OCI-LY1 (cell line): ENCODE data around the gene CRIM1.

Experiments used
- H2AFZ ChIP-seq: fragments of 200-600 bp; sonication (generic), shearing (Covaris generic); 2 replicates; pipeline ENCODE4 v1.6.0; 2014; ENCODE audit warnings: antibody characterized with exemption, mild to moderate bottlenecking, low read length
- H3F3A ChIP-seq: fragments of 200-600 bp; sonication (generic), shearing (Covaris generic); 2 replicates; pipeline ENCODE4 v1.6.0; 2014; ENCODE audit warnings: mild to moderate bottlenecking, antibody characterized with exemption, low read length, moderate library complexity; ENCODE audit not compliant: insufficient read depth
- H3K27ac ChIP-seq: fragments of 200-600 bp; sonication (generic); 2 replicates; pipeline ENCODE4 v1.5.1; 2014; ENCODE audit warnings: low read length, mixed run types, mild to moderate bottlenecking, low read depth; ENCODE audit not compliant: poor library complexity, severe bottlenecking
- H3K27me3 ChIP-seq: fragments of 200-600 bp; sonication (generic); 2 replicates; pipeline ENCODE4 v1.6.0; 2014; ENCODE audit warnings: antibody characterized with exemption, mild to moderate bottlenecking, low read length, moderate library complexity; ENCODE audit not compliant: insufficient read depth
- H3K36me3 ChIP-seq: fragments of 200-600 bp; sonication (generic); 2 replicates; pipeline ENCODE4 v1.6.1; 2014; ENCODE audit warnings: mild to moderate bottlenecking, antibody characterized with exemption, low read length, moderate library complexity, mixed read lengths; ENCODE audit not compliant: insufficient read depth
- H3K4me1 ChIP-seq: fragments of 200-600 bp; sonication (generic); 2 replicates; pipeline ENCODE4 v1.5.1; 2014; ENCODE audit warnings: mild to moderate bottlenecking, low read length, moderate library complexity; ENCODE audit not compliant: insufficient read depth, severe bottlenecking
- H3K4me2 ChIP-seq: fragments of 200-600 bp; sonication (generic), shearing (Covaris generic); 2 replicates; pipeline ENCODE4 v1.6.1; 2014; ENCODE audit warnings: low read length
- H3K4me3 ChIP-seq: fragments of 200-600 bp; sonication (generic); 2 replicates; pipeline ENCODE4 v1.5.1; 2014; ENCODE audit warnings: low read length, low read depth, mild to moderate bottlenecking, mixed read lengths; ENCODE audit not compliant: poor library complexity, severe bottlenecking
- H3K79me2 ChIP-seq: fragments of 200-600 bp; shearing (Covaris generic); 2 replicates; pipeline ENCODE4 v1.6.1; 2016; ENCODE audit warnings: mixed run types, low read length, mixed read lengths; ENCODE audit not compliant: insufficient read depth
- H3K9ac ChIP-seq: fragments of 200-600 bp; sonication (generic), shearing (Covaris generic); 2 replicates; pipeline ENCODE4 v1.6.1; 2014; ENCODE audit warnings: mild to moderate bottlenecking, low read length, mixed read lengths
- H3K9me2 ChIP-seq: fragments of 200-600 bp; sonication (generic), shearing (Covaris generic); 2 replicates; pipeline ENCODE4 v1.6.1; 2014; ENCODE audit warnings: low read depth, mild to moderate bottlenecking, low read length, mixed read lengths
- H3K9me3 ChIP-seq: fragments of 200-600 bp; shearing (Covaris generic); 2 replicates; pipeline ENCODE4 v1.6.1; 2014; ENCODE audit warnings: low read length, mixed read lengths
- H4K20me1 ChIP-seq: fragments of 200-600 bp; sonication (generic), shearing (Covaris generic); 2 replicates; pipeline ENCODE4 v1.6.0; 2016; ENCODE audit warnings: mild to moderate bottlenecking, low read length; ENCODE audit not compliant: insufficient read depth
- EZH2 ChIP-seq: fragments of 200-600 bp; sonication (generic), shearing (Covaris generic); IDR thresholded peaks from 2 replicates; pipeline ENCODE4 v1.8.0; 2017; ENCODE audit warnings: borderline replicate concordance, mixed run types, mild to moderate bottlenecking, antibody characterized with exemption, low read length, moderate library complexity, mixed read lengths
- TF ChIP-seq, protein P1 (sequence below): fragments of 200-600 bp; sonication (generic), shearing (Covaris generic); IDR thresholded peaks from 2 replicates; pipeline ENCODE4 v1.5.1; 2017; ENCODE audit warnings: mild to moderate bottlenecking, antibody characterized with exemption, low read length, moderate library complexity, mixed read lengths

CRIM1 gene

DNA sequence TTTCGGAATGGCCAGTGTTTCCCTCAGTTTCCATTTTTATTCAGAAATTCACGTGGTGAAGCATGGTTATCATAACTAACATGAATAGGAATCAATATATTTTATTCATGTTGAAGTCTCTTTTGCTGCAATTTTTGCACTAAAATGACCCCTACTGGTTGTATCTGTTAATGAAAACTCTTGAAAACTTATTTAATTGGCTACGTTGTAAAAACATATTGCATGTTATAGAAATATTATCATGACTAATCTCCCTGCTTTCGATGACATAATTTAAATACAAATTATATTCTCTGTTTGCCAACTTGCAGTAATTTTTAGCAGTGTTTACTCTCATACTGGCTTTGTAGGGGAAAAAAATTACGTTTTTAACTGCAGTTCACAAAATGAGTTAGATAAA lies 3.5 kb downstream of the CRIM1 start:
- Histone ChIP-seq H4K20me1 (no peaks in the 10 kb centered on the region), H2AFZ (no peak overlapping the region), H3K9me3 (no peaks in the 10 kb centered on the region), H3K27ac (no peak overlapping the region), H3K36me3 (no peaks in the 10 kb centered on the region), H3K9me2 (no peaks in the 10 kb centered on the region), H3K4me1 (no peaks in the 10 kb centered on the region), H3K4me2 (no peak overlapping the region), H3K4me3 (no peak overlapping the region), H3K79me2 (no peaks in the 10 kb centered on the region), H3K27me3 (no peaks in the 10 kb centered on the region), H3K9ac (no peak overlapping the region), H3F3A (no peaks in the 10 kb centered on the region)
- no peak for TF ChIP-seq EZH2
- TF ChIP-seq, protein P1, sequence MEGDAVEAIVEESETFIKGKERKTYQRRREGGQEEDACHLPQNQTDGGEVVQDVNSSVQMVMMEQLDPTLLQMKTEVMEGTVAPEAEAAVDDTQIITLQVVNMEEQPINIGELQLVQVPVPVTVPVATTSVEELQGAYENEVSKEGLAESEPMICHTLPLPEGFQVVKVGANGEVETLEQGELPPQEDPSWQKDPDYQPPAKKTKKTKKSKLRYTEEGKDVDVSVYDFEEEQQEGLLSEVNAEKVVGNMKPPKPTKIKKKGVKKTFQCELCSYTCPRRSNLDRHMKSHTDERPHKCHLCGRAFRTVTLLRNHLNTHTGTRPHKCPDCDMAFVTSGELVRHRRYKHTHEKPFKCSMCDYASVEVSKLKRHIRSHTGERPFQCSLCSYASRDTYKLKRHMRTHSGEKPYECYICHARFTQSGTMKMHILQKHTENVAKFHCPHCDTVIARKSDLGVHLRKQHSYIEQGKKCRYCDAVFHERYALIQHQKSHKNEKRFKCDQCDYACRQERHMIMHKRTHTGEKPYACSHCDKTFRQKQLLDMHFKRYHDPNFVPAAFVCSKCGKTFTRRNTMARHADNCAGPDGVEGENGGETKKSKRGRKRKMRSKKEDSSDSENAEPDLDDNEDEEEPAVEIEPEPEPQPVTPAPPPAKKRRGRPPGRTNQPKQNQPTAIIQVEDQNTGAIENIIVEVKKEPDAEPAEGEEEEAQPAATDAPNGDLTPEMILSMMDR: peak; percentile 28; the same call in 1 of the 2 replicates

DNA sequence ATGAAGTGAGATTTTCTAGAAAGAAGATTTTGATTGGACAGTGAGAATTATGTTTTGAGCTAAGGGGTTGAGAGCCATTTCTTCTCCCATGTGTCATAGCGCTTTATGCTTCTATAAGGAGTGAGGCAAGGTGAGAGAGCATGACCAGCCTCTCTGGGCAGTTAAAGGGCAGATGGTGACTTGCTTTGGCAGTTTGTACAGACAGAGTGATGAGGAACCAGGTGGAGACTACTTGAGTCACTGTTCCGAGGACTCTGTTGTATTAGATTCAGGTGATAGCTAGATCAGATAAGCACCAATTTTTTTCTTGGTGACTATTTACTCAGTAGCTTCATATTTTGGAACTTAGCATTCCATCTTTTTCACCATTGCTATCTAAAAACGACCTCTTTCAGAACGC lies 4.5 kb downstream of the CRIM1 start:
- H4K20me1 ChIP-seq: no peaks in the 10 kb centered on the region
- no peaks in the 10 kb centered on the region for H3K27me3 ChIP-seq
- no peaks in the 10 kb centered on the region for H3K9me3 ChIP-seq
- no peak overlapping the region for H3K4me2 ChIP-seq
- H3K36me3 ChIP-seq: no peaks in the 10 kb centered on the region
- H2AFZ ChIP-seq: no peak overlapping the region
- TF ChIP-seq EZH2: no peak
- TF ChIP-seq, protein P1: no peak
- no peak overlapping the region for H3K27ac ChIP-seq
- no peaks in the 10 kb centered on the region for H3K79me2 ChIP-seq
- H3K4me3 ChIP-seq: no peak overlapping the region
- no peaks in the 10 kb centered on the region for H3K4me1 ChIP-seq
- H3F3A ChIP-seq: no peaks in the 10 kb centered on the region
- no peaks in the 10 kb centered on the region for H3K9me2 ChIP-seq
- no peak overlapping the region for H3K9ac ChIP-seq

DNA sequence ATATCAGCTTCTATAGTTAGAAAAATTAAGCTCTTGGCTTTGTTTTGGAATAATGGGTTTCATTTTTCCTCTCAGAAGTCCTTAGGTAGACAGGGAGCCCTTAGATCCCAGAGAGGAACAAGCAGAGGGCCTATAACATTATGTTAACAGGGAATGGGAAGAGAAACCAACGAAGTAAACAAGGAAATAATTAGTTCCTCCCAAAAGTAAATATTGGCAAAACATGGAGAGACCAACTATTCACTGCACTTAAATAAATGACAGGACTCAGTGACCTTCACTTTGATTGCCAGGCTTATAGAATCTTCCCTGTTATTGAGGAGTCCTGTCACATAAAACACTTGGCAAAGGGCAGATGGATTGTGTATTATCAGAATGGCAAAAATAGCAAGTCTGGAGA lies 5.3 kb downstream of the CRIM1 start:
- H3K9me3 ChIP-seq: no peaks in the 10 kb centered on the region
- no peaks in the 10 kb centered on the region for H3K9me2 ChIP-seq
- H3K36me3 ChIP-seq: no peaks in the 10 kb centered on the region
- H3K4me2 ChIP-seq: no peak overlapping the region
- TF ChIP-seq EZH2: no peak
- H3K27ac ChIP-seq: no peak overlapping the region
- no peak overlapping the region for H3K4me3 ChIP-seq
- no peaks in the 10 kb centered on the region for H3F3A ChIP-seq
- no peaks in the 10 kb centered on the region for H3K4me1 ChIP-seq
- H3K79me2 ChIP-seq: no peaks in the 10 kb centered on the region
- H3K9ac ChIP-seq: no peak overlapping the region
- H2AFZ ChIP-seq: no peak overlapping the region
- H4K20me1 ChIP-seq: no peaks in the 10 kb centered on the region
- no peaks in the 10 kb centered on the region for H3K27me3 ChIP-seq

DNA sequence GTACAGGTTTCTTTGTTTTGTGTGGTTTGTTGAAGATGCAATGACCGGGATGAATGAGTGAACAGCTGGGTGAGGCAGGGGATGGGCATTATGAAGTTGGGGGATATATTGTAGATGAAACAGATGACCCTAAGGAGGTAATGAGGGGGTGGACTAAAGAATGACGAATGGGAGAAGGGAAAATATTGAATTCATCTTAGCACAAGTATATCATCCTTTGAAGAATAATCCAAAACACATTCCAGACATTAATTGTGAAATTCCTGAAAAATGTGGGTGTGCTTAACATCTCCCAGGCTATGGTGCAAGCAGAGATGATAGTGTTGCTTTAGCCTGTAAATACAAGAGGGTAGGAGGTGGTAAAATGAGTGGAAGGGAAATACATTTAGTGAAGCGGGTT lies 5.8 kb downstream of the CRIM1 start:
- TF ChIP-seq, protein P1: no peak
- no peak for TF ChIP-seq EZH2
- Histone ChIP-seq H3K79me2 (no peaks in the 10 kb centered on the region), H3K4me1 (no peaks in the 10 kb centered on the region), H3F3A (no peaks in the 10 kb centered on the region), H4K20me1 (no peaks in the 10 kb centered on the region), H3K9ac (no peak overlapping the region), H3K27ac (no peak overlapping the region), H2AFZ (no peak overlapping the region), H3K4me3 (no peak overlapping the region), H3K36me3 (no peaks in the 10 kb centered on the region), H3K9me3 (no peaks in the 10 kb centered on the region), H3K27me3 (no peaks in the 10 kb centered on the region), H3K4me2 (no peak overlapping the region), H3K9me2 (no peaks in the 10 kb centered on the region)
